Measurements from ENCODE around the gene FAM114A2. TPM values are rescaled to one million over a fixed set of nuclear protein-coding genes. Genes with fewer than 3 reads are reported as not detected.
A peak's percentile ranks its signal among the peaks of the same experiment; 100 is the strongest.

Gene FAM114A2
- total RNA-seq, 4 donors from 2014 or later: 7.8 to 13.3 (median 11.5) TPM

GRCh38 chr5:154047324-154047723 is 8.6 kb upstream of the FAM114A2 start:
- Histone ChIP-seq H3K9me3 (no peaks in the 10 kb centered on the region), H3K36me3 (no peaks in the 10 kb centered on the region), H3K27ac (no peak overlapping the region), H3K4me1 (peaks cover 20% of the 10 kb centered on the region), H3K4me3 (no peak overlapping the region), H3K27me3 (no peaks in the 10 kb centered on the region)
- WGBS: 88% methylated on average over 3 of the region's 3 CpGs
- no peak for DNase-seq (ENCODE audit: low spot score in 2 of 2)
- TF ChIP-seq EP300 (IDR thresholded peaks at IDR 0.05): no peak

- no peaks in the 10 kb centered on the region for H3K36me3 ChIP-seq
- no peak overlapping the region for H3K27ac ChIP-seq
- no peak for DNase-seq (ENCODE audit: low spot score in 2 of 2)
- H3K27me3 ChIP-seq: no peaks in the 10 kb centered on the region
- H3K9me3 ChIP-seq: no peaks in the 10 kb centered on the region
- peaks cover 24% of the 10 kb centered on the region for H3K4me1 ChIP-seq
- H3K4me3 ChIP-seq: no peak overlapping the region
- TF ChIP-seq EP300 (IDR thresholded peaks at IDR 0.05) (no peak), POLR2A (IDR thresholded peaks at IDR 0.05) (no peak), POLR2AphosphoS5 (IDR thresholded peaks at IDR 0.05) (no peak), CTCF (IDR thresholded peaks at IDR 0.05) (no peak)
- 79% methylated on average over 7 of the region's 7 CpGs for WGBS
Measured at GRCh38 chr5:154046486-154046885, 7.8 kb upstream of the FAM114A2 start.

- WGBS: 93% methylated on average over 2 of the region's 2 CpGs
- no peak for DNase-seq (ENCODE audit: low spot score in 2 of 2)
- no peak for TF ChIP-seq EP300 (IDR thresholded peaks at IDR 0.05)
- TF ChIP-seq CTCF (IDR thresholded peaks at IDR 0.05): no peak
- TF ChIP-seq POLR2AphosphoS5 (IDR thresholded peaks at IDR 0.05): no peak
- no peak for TF ChIP-seq POLR2A (IDR thresholded peaks at IDR 0.05)
- Histone ChIP-seq H3K9me3 (no peaks in the 10 kb centered on the region), H3K4me1 (peaks cover 35% of the 10 kb centered on the region), H3K27me3 (no peaks in the 10 kb centered on the region), H3K4me3 (no peak overlapping the region), H3K27ac (no peak overlapping the region), H3K36me3 (no peaks in the 10 kb centered on the region)
Measured at GRCh38 chr5:154044581-154044980, 5.9 kb upstream of the FAM114A2 start.

GRCh38 chr5:154044099-154044498 is 5.4 kb upstream of the FAM114A2 start:
- Histone ChIP-seq H3K9me3 (no peaks in the 10 kb centered on the region), H3K27ac (no peak overlapping the region), H3K4me3 (no peak overlapping the region), H3K27me3 (no peaks in the 10 kb centered on the region), H3K36me3 (no peaks in the 10 kb centered on the region), H3K4me1 (peaks cover 39% of the 10 kb centered on the region)
- 86% methylated on average over 3 of the region's 3 CpGs for WGBS
- no peak for TF ChIP-seq CTCF (IDR thresholded peaks at IDR 0.05)
- TF ChIP-seq POLR2A (IDR thresholded peaks at IDR 0.05): no peak
- TF ChIP-seq POLR2AphosphoS5 (IDR thresholded peaks at IDR 0.05): no peak
- no peak for TF ChIP-seq EP300 (IDR thresholded peaks at IDR 0.05)
- no peak for DNase-seq (ENCODE audit: low spot score in 2 of 2)

GRCh38 chr5:154042766-154043165 is 4.1 kb upstream of the FAM114A2 start:
- Histone ChIP-seq H3K27me3 (no peaks in the 10 kb centered on the region), H3K27ac (no peak overlapping the region), H3K9me3 (no peaks in the 10 kb centered on the region), H3K4me3 (no peak overlapping the region), H3K36me3 (no peaks in the 10 kb centered on the region), H3K4me1 (peaks cover 42% of the 10 kb centered on the region)
- DNase-seq (ENCODE audit: low spot score in 2 of 2): no peak
- TF ChIP-seq POLR2AphosphoS5 (IDR thresholded peaks at IDR 0.05) (no peak), EP300 (IDR thresholded peaks at IDR 0.05) (no peak), POLR2A (IDR thresholded peaks at IDR 0.05) (no peak), CTCF (IDR thresholded peaks at IDR 0.05) (no peak)
- 10% methylated on average over 2 of the region's 2 CpGs for WGBS

GRCh38 chr5:154039458-154039829 is 734 bp upstream of the FAM114A2 start:
- Histone ChIP-seq H3K27me3 (no peaks in the 10 kb centered on the region), H3K36me3 (no peaks in the 10 kb centered on the region), H3K9me3 (no peaks in the 10 kb centered on the region), H3K4me1 (peaks cover 44% of the 10 kb centered on the region), H3K27ac (no peak overlapping the region), H3K4me3 (peak overlapping the region; percentile 56)
- TF ChIP-seq POLR2AphosphoS5 (IDR thresholded peaks at IDR 0.05) (no peak), EP300 (IDR thresholded peaks at IDR 0.05) (no peak), POLR2A (IDR thresholded peaks at IDR 0.05) (no peak), CTCF (IDR thresholded peaks at IDR 0.05) (no peak)
- no peak for DNase-seq (ENCODE audit: low spot score in 2 of 2)
- WGBS: 16% methylated on average over 1 of the region's 1 CpG

Measured in suprapubic skin (tissue), 4 donors.